SK-N-SH (cell line): ENCODE measurements around the gene GOLGA6D. TPM values are rescaled to one million over a fixed set of nuclear protein-coding genes. Genes with fewer than 3 reads are reported as not detected.
"Not testable (repeated sequence)": the region's sequence is repeated elsewhere in the genome, so short reads cannot be mapped to it uniquely, and the experiment has no call there.

Experiments
- CTCF ChIA-PET: fragments of 300-600, 350-600 bp; formaldehyde crosslinking; extraction: SDS; loops from one replicate; lab custom pipeline; 2021; lab: Yijun Ruan, JAX
- POLR2A ChIA-PET: fragments of 350-600 bp; sonication (Branson Sonifier 250); formaldehyde crosslinking; extraction: SDS; loops from one replicate; lab custom pipeline; 2020; ENCODE audit warnings: antibody characterized with exemption, inconsistent platforms; lab: Yijun Ruan, JAX
- DNase-seq: peaks from one replicate; pipeline ENCODE4 v3.0.0; 2012
- H2AFZ ChIP-seq: fragments of 200-600 bp; sonication (generic); 2 replicates; pipeline ENCODE4 v1.8.1; 2016; ENCODE audit warnings: antibody characterized with exemption, mild to moderate bottlenecking, low read depth
- H3F3A ChIP-seq: fragments of 200-600 bp; sonication (generic); replicated peaks from 2 replicates; pipeline ENCODE3; 2016; ENCODE audit warnings: antibody characterized with exemption, mild to moderate bottlenecking; ENCODE audit not compliant: insufficient read depth
- H3K27ac ChIP-seq, 2 experiments: fragments of 200-500 bp in 1 of 2; fragments of 200-600 bp in 1 of 2; sonication (Bioruptor generic) in 1 of 2; sonication (generic), shearing (Covaris generic) in 1 of 2; 2 replicates each; pipeline versions ENCODE4 v1.5.1 to v1.6.1; 2014 to 2016; ENCODE audit warnings: low read depth in 2 of 2, inconsistent platforms in 1 of 2, low read length in 1 of 2, mild to moderate bottlenecking in 1 of 2, mixed read lengths in 1 of 2
- H3K27me3 ChIP-seq: fragments of 200-600 bp; sonication (generic), shearing (Covaris generic); 2 replicates; pipeline ENCODE4 v1.6.1; 2016; ENCODE audit warnings: mixed run types; ENCODE audit not compliant: insufficient read depth
- H3K36me3 ChIP-seq, 2 experiments: fragments of 200-500 bp in 1 of 2; fragments of 200-600 bp in 1 of 2; sonication (Bioruptor generic) in 1 of 2; sonication (generic) in 1 of 2; replicated peaks in 1 of 2; 2 replicates each; pipeline versions ENCODE3 to v1.5.1; 2014 to 2016; ENCODE audit warnings: low read length in 1 of 2, mild to moderate bottlenecking in 1 of 2; ENCODE audit not compliant: insufficient read depth in 2 of 2, control insufficient read depth in 1 of 2
- H3K4me1 ChIP-seq, 2 experiments: fragments of 200-500 bp in 1 of 2; fragments of 200-600 bp in 1 of 2; sonication (Bioruptor generic) in 1 of 2; sonication (generic), shearing (Covaris generic) in 1 of 2; 2 replicates each; pipeline versions ENCODE4 v1.5.1 to v1.6.1; 2014 to 2016; ENCODE audit warnings: low read depth in 1 of 2, low read length in 1 of 2, mixed run types in 1 of 2; ENCODE audit not compliant: insufficient read depth in 2 of 2, control insufficient read depth in 1 of 2
- H3K4me2 ChIP-seq: fragments of 200-600 bp; sonication (generic), shearing (Covaris generic); 2 replicates; pipeline ENCODE4 v1.6.1; 2017; ENCODE audit warnings: mixed run types
- H3K4me3 ChIP-seq, 2 experiments: fragments of 200-500 bp in 1 of 2; fragments of 200-600 bp in 1 of 2; sonication (Bioruptor generic) in 1 of 2; sonication (generic), shearing (Covaris generic) in 1 of 2; 2 replicates each; pipeline versions ENCODE4 v1.5.1 to v1.8.1; 2014 to 2016; ENCODE audit warnings: low read depth in 2 of 2, inconsistent platforms in 1 of 2, low read length in 1 of 2, mild to moderate bottlenecking in 1 of 2, mixed read lengths in 1 of 2, moderate library complexity in 1 of 2
- H3K79me2 ChIP-seq: fragments of 200-600 bp; sonication (generic); 2 replicates; pipeline ENCODE4 v1.8.1; 2017; ENCODE audit warnings: mild to moderate bottlenecking; ENCODE audit not compliant: insufficient read depth
- H3K9ac ChIP-seq: fragments of 200-600 bp; sonication (generic); 2 replicates; pipeline ENCODE4 v1.6.1; 2017; ENCODE audit warnings: mixed run types
- H3K9me2 ChIP-seq: fragments of 200-600 bp; sonication (generic); 2 replicates; pipeline ENCODE4 v1.6.1; 2017; ENCODE audit warnings: mixed run types
- H3K9me3 ChIP-seq: fragments of 200-600 bp; sonication (generic); 2 replicates; pipeline ENCODE4 v1.6.1; 2017; ENCODE audit warnings: mixed run types, mild to moderate bottlenecking, moderate library complexity
- H4K20me1 ChIP-seq: fragments of 200-600 bp; sonication (generic); 2 replicates; pipeline ENCODE4 v1.6.1; 2017; ENCODE audit warnings: mild to moderate bottlenecking, mixed run types; ENCODE audit not compliant: insufficient read depth
- CTCF ChIP-seq: fragments of 200-600 bp; sonication (generic); IDR thresholded peaks from 2 replicates; pipeline ENCODE4 v1.6.1; 2017; ENCODE audit warnings: antibody characterized with exemption, mild to moderate bottlenecking, moderate library complexity
- EZH2phosphoT487 ChIP-seq: fragments of 200-600 bp; sonication (generic); IDR thresholded peaks from 2 replicates; pipeline ENCODE4 v1.6.1; 2017; ENCODE audit warnings: low read depth, mixed run types, mild to moderate bottlenecking, antibody characterized with exemption, moderate library complexity, borderline replicate concordance
- FOXJ3 ChIP-seq: sonication (generic); formaldehyde crosslinking; IDR thresholded peaks from 2 replicates; pipeline ENCODE4 v1.5.1; 2020; ENCODE audit warnings: mild to moderate bottlenecking, missing genetic modification reagents
- POLR2AphosphoS5 ChIP-seq: IDR thresholded peaks from 2 replicates; pipeline ENCODE4 v1.6.1; 2012; ENCODE audit warnings: low read depth, low read length
- RAD21 ChIP-seq: IDR thresholded peaks from 2 replicates; pipeline ENCODE4 v1.6.1; 2012; ENCODE audit warnings: mild to moderate bottlenecking, low read length
- SMC3 ChIP-seq: IDR thresholded peaks from 2 replicates; pipeline ENCODE4 v1.6.1; 2012; ENCODE audit warnings: low read depth, low read length, improper control_type of control experiment
- TEAD4 ChIP-seq: IDR thresholded peaks from 2 replicates; pipeline ENCODE4 v1.4.0; 2012; ENCODE audit warnings: mild to moderate bottlenecking, borderline replicate concordance; ENCODE audit not compliant: insufficient read depth
- WGBS: methylation state at CpG from one replicate; pipeline ENCODE4 v1.1.6; 2017; ENCODE audit warnings: low lambda C conversion rate; 5-methylcytosine and 5-hydroxymethylcytosine counted together
- polyA plus RNA-seq, 3 experiments: library from polyadenylated mRNA; depleted of rRNA; stranded (reverse); fragments of >200 nt; gene quantifications; 2 replicates each; pipeline ENCODE4 v1.2.3, GENCODE V29; 2012

The GOLGA6D gene
- polyA plus RNA-seq, 1 of the 3 experiments (the other 2 are of a cell fraction), result 0.02 TPM

GRCh38 chr15:75298541-75299310 is 16.1 kb downstream of the GOLGA6D start:
- POLR2A ChIA-PET, H3K27me3 ChIP-seq, H3K36me3 ChIP-seq, H2AFZ ChIP-seq, H3K9me3 ChIP-seq, DNase-seq, H3K9me2 ChIP-seq, H3K79me2 ChIP-seq, H3K9ac ChIP-seq, H3K4me1 ChIP-seq, H3K4me2 ChIP-seq, H3K27ac ChIP-seq, H3F3A ChIP-seq, H3K4me3 ChIP-seq, H4K20me1 ChIP-seq: not testable (repeated sequence)
- CTCF ChIA-PET, result interaction anchor here (1.7 kb wide), 1 partner anchor 1245 kb away, joined by 3 read pairs; no protein-coding TSS in a partner anchor
- WGBS, result 55% methylated on average over 9 of the region's 13 CpGs

DNA sequence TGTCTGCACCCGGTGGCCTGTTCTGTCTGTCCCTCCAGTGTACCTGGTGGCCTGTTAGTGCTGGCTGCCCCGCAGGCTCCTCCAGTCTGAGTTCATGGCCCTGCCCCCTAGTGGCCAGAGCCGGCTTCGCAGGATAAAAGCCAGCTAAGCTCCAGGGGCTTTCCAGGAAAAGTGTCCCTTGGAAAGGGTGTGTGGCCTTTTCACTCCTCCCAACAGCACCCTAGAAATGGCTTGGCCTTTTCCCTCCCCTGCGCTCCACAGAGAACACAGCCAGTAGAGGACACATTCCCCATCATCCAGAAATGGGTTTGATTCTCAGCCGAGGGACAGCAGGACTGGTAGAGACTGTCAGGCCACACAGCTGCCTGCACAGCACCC is 16.7 kb downstream of the GOLGA6D start:
- H3K27ac ChIP-seq, H3K36me3 ChIP-seq, POLR2A ChIA-PET, CTCF ChIA-PET, H3K4me1 ChIP-seq, H3K27me3 ChIP-seq, H3K9me3 ChIP-seq, H3K79me2 ChIP-seq, H3K9ac ChIP-seq, H3K9me2 ChIP-seq, H3K4me2 ChIP-seq, H4K20me1 ChIP-seq, H3F3A ChIP-seq, H3K4me3 ChIP-seq, DNase-seq, H2AFZ ChIP-seq: not testable (repeated sequence)
- TF ChIP-seq CTCF, result peak; percentile 59
- 23% methylated on average over 5 of the region's 6 CpGs for WGBS

DNA sequence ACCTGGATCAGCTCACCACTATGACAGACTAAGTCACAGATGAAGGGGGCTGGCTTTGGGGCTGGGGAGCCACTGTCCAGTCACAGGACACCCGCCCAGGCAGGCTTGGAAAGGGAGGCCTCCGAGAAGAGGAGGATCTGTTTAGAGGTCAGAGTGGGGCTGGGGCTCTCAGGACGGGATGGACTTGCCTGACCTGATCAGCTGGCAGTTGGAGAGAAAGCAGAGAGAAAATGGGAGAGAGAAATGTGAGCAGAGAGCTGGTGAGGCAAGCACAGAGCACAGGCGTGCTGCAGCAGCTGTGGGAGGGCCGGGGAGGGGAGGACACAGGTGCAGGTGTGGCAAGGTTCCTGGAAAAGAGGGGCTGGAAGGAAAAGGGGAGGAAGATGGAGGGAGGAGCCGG is 17.4 kb downstream of the GOLGA6D start:
- WGBS, result 39% methylated on average over 6 of the region's 6 CpGs
- H3K9ac ChIP-seq, H3F3A ChIP-seq, H3K9me3 ChIP-seq, CTCF ChIA-PET, H2AFZ ChIP-seq, H4K20me1 ChIP-seq, H3K27me3 ChIP-seq, H3K79me2 ChIP-seq, H3K27ac ChIP-seq, DNase-seq, H3K36me3 ChIP-seq, POLR2A ChIA-PET, H3K4me3 ChIP-seq, H3K4me2 ChIP-seq, H3K4me1 ChIP-seq, H3K9me2 ChIP-seq: not testable (repeated sequence)

GRCh38 chr15:75302318-75302717 is 19.7 kb downstream of the GOLGA6D start:
- TF ChIP-seq FOXJ3 (CRISPR knock-in tag) (no peak), TEAD4 (no peak), RAD21 (no peak), EZH2phosphoT487 (no peak), SMC3 (no peak), POLR2AphosphoS5 (no peak), CTCF (no peak)
- no peaks in the 10 kb centered on the region for H3K79me2 ChIP-seq
- peaks cover 16% of the 10 kb centered on the region; the same call in 1 of the 2 replicates for H3K27me3 ChIP-seq
- H3F3A ChIP-seq, result no peaks in the 10 kb centered on the region
- H2AFZ ChIP-seq, result no peak overlapping the region
- no peaks in the 10 kb centered on the region for H3K4me1 ChIP-seq
- DNase-seq, result no peak
- no peak overlapping the region for H3K27ac ChIP-seq
- no peaks in the 10 kb centered on the region for H3K36me3 ChIP-seq
- H3K9me2 ChIP-seq, result no peaks in the 10 kb centered on the region
- ChIA-PET POLR2A (no interaction called here), CTCF (no interaction called here)
- H3K4me3 ChIP-seq, result no peak overlapping the region
- WGBS, result 50% methylated on average over 8 of the region's 9 CpGs
- H4K20me1 ChIP-seq, result no peaks in the 10 kb centered on the region
- H3K4me2 ChIP-seq, result no peak overlapping the region
- H3K9ac ChIP-seq, result no peak overlapping the region
- H3K9me3 ChIP-seq, result no peaks in the 10 kb centered on the region
